ENCODE data around the gene MGLL. TPM values are rescaled to one million over a fixed set of nuclear protein-coding genes. Genes with fewer than 3 reads are reported as not detected.

Gene MGLL
- total RNA-seq, 1 experiment from 2014 or later = 0.94 TPM

DNA sequence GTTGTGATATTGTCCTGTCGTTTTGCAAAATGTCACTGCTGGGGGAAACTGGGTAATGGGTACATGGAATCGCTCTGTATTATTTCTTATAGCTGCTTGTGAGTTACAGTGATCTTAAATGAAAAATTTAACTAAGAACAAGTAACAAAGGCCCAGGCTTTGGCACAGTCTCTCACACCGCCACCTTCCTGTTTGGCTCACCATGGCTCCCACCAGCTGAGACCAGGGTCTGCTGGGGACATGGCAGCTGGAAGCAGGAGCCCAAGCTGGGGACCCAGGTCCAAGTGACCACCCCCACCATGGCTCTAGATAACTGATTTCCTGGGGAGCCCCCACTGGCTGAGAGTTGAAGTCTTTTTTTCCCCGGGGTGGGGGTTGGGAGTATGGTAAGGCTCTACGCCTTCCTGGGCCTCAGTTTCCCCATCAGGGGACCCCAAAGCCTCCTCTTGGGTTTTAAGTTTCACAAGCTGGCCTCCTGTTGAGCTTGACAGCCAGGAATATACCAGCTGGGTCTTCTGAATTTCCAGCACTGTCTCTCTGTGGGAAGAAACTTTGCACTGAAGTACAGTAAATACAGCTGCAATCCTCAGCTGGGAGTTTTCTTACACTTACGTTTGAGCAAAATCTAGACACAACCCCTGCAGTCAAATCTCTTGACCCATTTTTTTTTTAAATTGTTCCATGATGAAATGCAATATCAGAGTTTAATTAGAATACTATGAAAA, 123.5 kb downstream of the MGLL start:
- ATAC-seq (no peak), DNase-seq (ENCODE audit: low spot score) (no peak)
- no peak overlapping the region for H3K27ac Mint-ChIP-seq
- peaks cover 9% of the 10 kb centered on the region for H3K9me3 Mint-ChIP-seq
- no peaks in the 10 kb centered on the region for H3K36me3 Mint-ChIP-seq
- TF ChIP-seq, protein P1, sequence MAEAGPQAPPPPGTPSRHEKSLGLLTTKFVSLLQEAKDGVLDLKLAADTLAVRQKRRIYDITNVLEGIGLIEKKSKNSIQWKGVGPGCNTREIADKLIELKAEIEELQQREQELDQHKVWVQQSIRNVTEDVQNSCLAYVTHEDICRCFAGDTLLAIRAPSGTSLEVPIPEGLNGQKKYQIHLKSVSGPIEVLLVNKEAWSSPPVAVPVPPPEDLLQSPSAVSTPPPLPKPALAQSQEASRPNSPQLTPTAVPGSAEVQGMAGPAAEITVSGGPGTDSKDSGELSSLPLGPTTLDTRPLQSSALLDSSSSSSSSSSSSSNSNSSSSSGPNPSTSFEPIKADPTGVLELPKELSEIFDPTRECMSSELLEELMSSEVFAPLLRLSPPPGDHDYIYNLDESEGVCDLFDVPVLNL (CRISPR knock-in tag; IDR thresholded peaks at IDR 0.05; ENCODE audit: borderline replicate concordance, low read depth) = no peak
- POLR2A ChIA-PET = no interaction called here
- CTCF ChIA-PET = interaction anchor here (1.0 kb wide), 1 partner anchor 124 kb away, joined by 4 read pairs; no protein-coding TSS in a partner anchor
- no peaks in the 10 kb centered on the region for H3K27me3 Mint-ChIP-seq (ENCODE audit: low read depth)
- H3K4me1 Mint-ChIP-seq = peaks cover 3% of the 10 kb centered on the region
- no peak overlapping the region for H3K4me3 Mint-ChIP-seq

DNA sequence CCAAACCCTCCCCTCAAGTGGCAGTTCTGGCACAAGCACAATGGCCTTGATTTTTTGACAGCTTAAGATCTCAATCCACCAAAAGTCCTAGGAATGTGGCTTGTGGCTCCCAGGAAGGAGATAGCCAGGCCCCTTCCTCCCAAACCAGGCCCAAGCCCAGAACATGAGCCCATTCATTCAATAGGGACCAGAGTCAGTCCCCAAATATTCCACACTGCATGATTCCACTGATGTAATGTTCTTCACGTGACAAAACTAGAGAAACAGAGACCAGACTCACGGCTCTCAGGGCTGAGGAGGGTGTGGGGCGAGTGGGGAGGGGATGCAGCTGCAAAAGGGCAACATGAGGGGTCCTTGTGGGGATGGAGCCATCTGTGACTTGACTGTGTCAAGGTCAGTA, 124.0 kb downstream of the MGLL start:
- peaks cover 3% of the 10 kb centered on the region for H3K4me1 Mint-ChIP-seq
- ChIA-PET CTCF (interaction anchor here (4.8 kb wide), 1 partner anchor 17 kb away, joined by 127 read pairs; no protein-coding TSS in a partner anchor), POLR2A (no interaction called here)
- H3K4me3 Mint-ChIP-seq = no peak overlapping the region
- H3K9me3 Mint-ChIP-seq = peaks cover 3% of the 10 kb centered on the region
- no peaks in the 10 kb centered on the region for H3K27me3 Mint-ChIP-seq (ENCODE audit: low read depth)
- TF ChIP-seq, protein P2, sequence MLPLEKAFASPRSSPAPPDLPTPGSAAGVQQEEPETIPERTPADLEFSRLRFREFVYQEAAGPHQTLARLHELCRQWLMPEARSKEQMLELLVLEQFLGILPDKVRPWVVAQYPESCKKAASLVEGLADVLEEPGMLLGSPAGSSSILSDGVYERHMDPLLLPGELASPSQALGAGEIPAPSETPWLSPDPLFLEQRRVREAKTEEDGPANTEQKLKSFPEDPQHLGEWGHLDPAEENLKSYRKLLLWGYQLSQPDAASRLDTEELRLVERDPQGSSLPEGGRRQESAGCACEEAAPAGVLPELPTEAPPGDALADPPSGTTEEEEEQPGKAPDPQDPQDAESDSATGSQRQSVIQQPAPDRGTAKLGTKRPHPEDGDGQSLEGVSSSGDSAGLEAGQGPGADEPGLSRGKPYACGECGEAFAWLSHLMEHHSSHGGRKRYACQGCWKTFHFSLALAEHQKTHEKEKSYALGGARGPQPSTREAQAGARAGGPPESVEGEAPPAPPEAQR (CRISPR knock-in tag; IDR thresholded peaks at IDR 0.05) = no peak
- TF ChIP-seq KAT7 (CRISPR knock-in tag; IDR thresholded peaks at IDR 0.05; ENCODE audit: borderline replicate concordance) = no peak
- TF ChIP-seq FOXK1 (CRISPR knock-in tag; IDR thresholded peaks at IDR 0.05) = no peak
- no peak for TF ChIP-seq JAZF1 (CRISPR knock-in tag; IDR thresholded peaks at IDR 0.05)
- TF ChIP-seq CREB1 (CRISPR knock-in tag; IDR thresholded peaks at IDR 0.05) = no peak
- TF ChIP-seq ZNF219 (CRISPR knock-in tag; IDR thresholded peaks at IDR 0.05; ENCODE audit: borderline replicate concordance) = no peak
- TF ChIP-seq NR2C2 (CRISPR knock-in tag; IDR thresholded peaks at IDR 0.05) = no peak
- no peak for TF ChIP-seq ZNF396 (CRISPR knock-in tag; IDR thresholded peaks at IDR 0.05; ENCODE audit: borderline replicate concordance)
- no peak for TF ChIP-seq MYBL2 (CRISPR knock-in tag; IDR thresholded peaks at IDR 0.05)
- TF ChIP-seq NFATC4 (CRISPR knock-in tag; IDR thresholded peaks at IDR 0.05) = no peak
- TF ChIP-seq, protein P3, sequence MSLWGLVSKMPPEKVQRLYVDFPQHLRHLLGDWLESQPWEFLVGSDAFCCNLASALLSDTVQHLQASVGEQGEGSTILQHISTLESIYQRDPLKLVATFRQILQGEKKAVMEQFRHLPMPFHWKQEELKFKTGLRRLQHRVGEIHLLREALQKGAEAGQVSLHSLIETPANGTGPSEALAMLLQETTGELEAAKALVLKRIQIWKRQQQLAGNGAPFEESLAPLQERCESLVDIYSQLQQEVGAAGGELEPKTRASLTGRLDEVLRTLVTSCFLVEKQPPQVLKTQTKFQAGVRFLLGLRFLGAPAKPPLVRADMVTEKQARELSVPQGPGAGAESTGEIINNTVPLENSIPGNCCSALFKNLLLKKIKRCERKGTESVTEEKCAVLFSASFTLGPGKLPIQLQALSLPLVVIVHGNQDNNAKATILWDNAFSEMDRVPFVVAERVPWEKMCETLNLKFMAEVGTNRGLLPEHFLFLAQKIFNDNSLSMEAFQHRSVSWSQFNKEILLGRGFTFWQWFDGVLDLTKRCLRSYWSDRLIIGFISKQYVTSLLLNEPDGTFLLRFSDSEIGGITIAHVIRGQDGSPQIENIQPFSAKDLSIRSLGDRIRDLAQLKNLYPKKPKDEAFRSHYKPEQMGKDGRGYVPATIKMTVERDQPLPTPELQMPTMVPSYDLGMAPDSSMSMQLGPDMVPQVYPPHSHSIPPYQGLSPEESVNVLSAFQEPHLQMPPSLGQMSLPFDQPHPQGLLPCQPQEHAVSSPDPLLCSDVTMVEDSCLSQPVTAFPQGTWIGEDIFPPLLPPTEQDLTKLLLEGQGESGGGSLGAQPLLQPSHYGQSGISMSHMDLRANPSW (CRISPR knock-in tag; conservative IDR thresholded peaks at IDR 0.05; ENCODE audit: low read depth) = no peak
- TF ChIP-seq, protein P1 (CRISPR knock-in tag; IDR thresholded peaks at IDR 0.05; ENCODE audit: borderline replicate concordance, low read depth) = no peak
- no peak for TF ChIP-seq ZNF512 (CRISPR knock-in tag; IDR thresholded peaks at IDR 0.05; ENCODE audit: borderline replicate concordance)
- TF ChIP-seq PRRX2 (CRISPR knock-in tag; IDR thresholded peaks at IDR 0.05) = no peak
- TF ChIP-seq, protein P4, sequence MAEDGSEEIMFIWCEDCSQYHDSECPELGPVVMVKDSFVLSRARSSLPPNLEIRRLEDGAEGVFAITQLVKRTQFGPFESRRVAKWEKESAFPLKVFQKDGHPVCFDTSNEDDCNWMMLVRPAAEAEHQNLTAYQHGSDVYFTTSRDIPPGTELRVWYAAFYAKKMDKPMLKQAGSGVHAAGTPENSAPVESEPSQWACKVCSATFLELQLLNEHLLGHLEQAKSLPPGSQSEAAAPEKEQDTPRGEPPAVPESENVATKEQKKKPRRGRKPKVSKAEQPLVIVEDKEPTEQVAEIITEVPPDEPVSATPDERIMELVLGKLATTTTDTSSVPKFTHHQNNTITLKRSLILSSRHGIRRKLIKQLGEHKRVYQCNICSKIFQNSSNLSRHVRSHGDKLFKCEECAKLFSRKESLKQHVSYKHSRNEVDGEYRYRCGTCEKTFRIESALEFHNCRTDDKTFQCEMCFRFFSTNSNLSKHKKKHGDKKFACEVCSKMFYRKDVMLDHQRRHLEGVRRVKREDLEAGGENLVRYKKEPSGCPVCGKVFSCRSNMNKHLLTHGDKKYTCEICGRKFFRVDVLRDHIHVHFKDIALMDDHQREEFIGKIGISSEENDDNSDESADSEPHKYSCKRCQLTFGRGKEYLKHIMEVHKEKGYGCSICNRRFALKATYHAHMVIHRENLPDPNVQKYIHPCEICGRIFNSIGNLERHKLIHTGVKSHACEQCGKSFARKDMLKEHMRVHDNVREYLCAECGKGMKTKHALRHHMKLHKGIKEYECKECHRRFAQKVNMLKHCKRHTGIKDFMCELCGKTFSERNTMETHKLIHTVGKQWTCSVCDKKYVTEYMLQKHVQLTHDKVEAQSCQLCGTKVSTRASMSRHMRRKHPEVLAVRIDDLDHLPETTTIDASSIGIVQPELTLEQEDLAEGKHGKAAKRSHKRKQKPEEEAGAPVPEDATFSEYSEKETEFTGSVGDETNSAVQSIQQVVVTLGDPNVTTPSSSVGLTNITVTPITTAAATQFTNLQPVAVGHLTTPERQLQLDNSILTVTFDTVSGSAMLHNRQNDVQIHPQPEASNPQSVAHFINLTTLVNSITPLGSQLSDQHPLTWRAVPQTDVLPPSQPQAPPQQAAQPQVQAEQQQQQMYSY (CRISPR knock-in tag; IDR thresholded peaks at IDR 0.05) = no peak
- no peak for TF ChIP-seq RELA (CRISPR knock-in tag; IDR thresholded peaks at IDR 0.05; ENCODE audit: borderline replicate concordance)
- TF ChIP-seq MLX (CRISPR knock-in tag; IDR thresholded peaks at IDR 0.05) = no peak
- TF ChIP-seq ELF4 (CRISPR knock-in tag; IDR thresholded peaks at IDR 0.05; ENCODE audit: low read depth) = no peak
- no peak for TF ChIP-seq ZMAT4 (CRISPR knock-in tag; IDR thresholded peaks at IDR 0.05)
- ATAC-seq (no peak), DNase-seq (ENCODE audit: low spot score) (no peak)
- no peaks in the 10 kb centered on the region for H3K36me3 Mint-ChIP-seq
- no peak overlapping the region for H3K27ac Mint-ChIP-seq
